DOHH2 (cell line): ENCODE data around the gene CDKAL1.

ENCODE experiments used
- H3F3A ChIP-seq: fragments of 200-600 bp; sonication (generic), shearing (Covaris generic); 2 replicates; pipeline ENCODE4 v1.6.0; 2016; ENCODE audit warnings: antibody characterized with exemption, mild to moderate bottlenecking; ENCODE audit not compliant: control insufficient read depth, insufficient read depth
- H3K27ac ChIP-seq: fragments of 200-600 bp; sonication (generic); 2 replicates; pipeline ENCODE4 v1.5.1; 2014; ENCODE audit warnings: low read depth, mild to moderate bottlenecking, low read length, moderate library complexity
- H3K27me3 ChIP-seq: fragments of 200-600 bp; sonication (generic); 2 replicates; pipeline ENCODE4 v1.6.1; 2014; ENCODE audit warnings: mild to moderate bottlenecking, low read length, mixed read lengths; ENCODE audit not compliant: control insufficient read depth
- H3K36me3 ChIP-seq: fragments of 200-600 bp; sonication (generic); 2 replicates; pipeline ENCODE4 v1.6.1; 2014; ENCODE audit warnings: mild to moderate bottlenecking, low read length, moderate library complexity, mixed read lengths; ENCODE audit not compliant: control insufficient read depth
- H3K4me1 ChIP-seq: fragments of 200-600 bp; sonication (generic); 2 replicates; pipeline ENCODE4 v1.6.1; 2014; ENCODE audit warnings: mild to moderate bottlenecking, low read length, mixed read lengths; ENCODE audit not compliant: control insufficient read depth
- H3K4me2 ChIP-seq: fragments of 200-600 bp; sonication (generic); 2 replicates; pipeline ENCODE4 v1.6.0; 2014; ENCODE audit warnings: mild to moderate bottlenecking, low read length, moderate library complexity
- H3K4me3 ChIP-seq: fragments of 200-600 bp; sonication (generic); 2 replicates; pipeline ENCODE4 v1.5.1; 2014; ENCODE audit warnings: mild to moderate bottlenecking, low read length, mixed read lengths
- H3K79me2 ChIP-seq: fragments of 200-600 bp; sonication (generic); 2 replicates; pipeline ENCODE4 v1.6.1; 2014; ENCODE audit warnings: mild to moderate bottlenecking, low read length, mixed read lengths; ENCODE audit not compliant: control insufficient read depth
- H3K9me2 ChIP-seq: fragments of 200-600 bp; sonication (generic); replicated peaks from 2 replicates; pipeline ENCODE4 v1.6.1; 2014; ENCODE audit warnings: mild to moderate bottlenecking, low read length, mixed read lengths; ENCODE audit not compliant: control insufficient read depth
- H3K9me3 ChIP-seq: fragments of 200-600 bp; sonication (generic); 2 replicates; pipeline ENCODE4 v1.6.1; 2014; ENCODE audit warnings: antibody characterized with exemption, low read length, mixed read lengths; ENCODE audit not compliant: control insufficient read depth, insufficient read depth
- H4K20me1 ChIP-seq: fragments of 200-600 bp; sonication (generic); 2 replicates; pipeline ENCODE4 v1.6.0; 2014; ENCODE audit warnings: low read depth, mild to moderate bottlenecking, antibody characterized with exemption, low read length, moderate library complexity; ENCODE audit not compliant: control insufficient read depth, insufficient read depth
- CTCF ChIP-seq: fragments of 200-600 bp; sonication (generic); IDR thresholded peaks from one replicate; pipeline ENCODE4 v1.5.1; 2014; ENCODE audit warnings: antibody characterized with exemption, mild to moderate bottlenecking, low read depth, low read length; ENCODE audit not compliant: poor library complexity, severe bottlenecking
- EZH2phosphoT487 ChIP-seq: fragments of 200-600 bp; sonication (generic); IDR thresholded peaks from 2 replicates; pipeline ENCODE4 v1.6.1; 2017; ENCODE audit warnings: borderline replicate concordance, mild to moderate bottlenecking, antibody characterized with exemption, low read length, moderate library complexity, mixed read lengths

The CDKAL1 gene

GRCh38 chr6:20812776-20813175, 278.5 kb downstream of the CDKAL1 start:
- no peak overlapping the region for H3K27ac ChIP-seq
- H3K4me3 ChIP-seq: no peak overlapping the region
- H3K9me2 ChIP-seq: no peaks in the 10 kb centered on the region
- H3K4me2 ChIP-seq: no peak overlapping the region
- no peaks in the 10 kb centered on the region for H3K79me2 ChIP-seq
- no peaks in the 10 kb centered on the region for H3K27me3 ChIP-seq
- H3F3A ChIP-seq: no peaks in the 10 kb centered on the region
- no peaks in the 10 kb centered on the region for H3K9me3 ChIP-seq
- H3K4me1 ChIP-seq: no peaks in the 10 kb centered on the region
- H4K20me1 ChIP-seq: no peaks in the 10 kb centered on the region
- H3K36me3 ChIP-seq: no peaks in the 10 kb centered on the region
- TF ChIP-seq CTCF (no peak), EZH2phosphoT487 (no peak)

- H3K36me3 ChIP-seq: no peaks in the 10 kb centered on the region
- H3K79me2 ChIP-seq: no peaks in the 10 kb centered on the region
- no peak overlapping the region for H3K27ac ChIP-seq
- no peaks in the 10 kb centered on the region for H3K4me1 ChIP-seq
- H4K20me1 ChIP-seq: no peaks in the 10 kb centered on the region
- no peaks in the 10 kb centered on the region for H3K9me2 ChIP-seq
- H3K4me3 ChIP-seq: no peak overlapping the region
- TF ChIP-seq EZH2phosphoT487: no peak
- no peak for TF ChIP-seq CTCF
- H3F3A ChIP-seq: no peaks in the 10 kb centered on the region
- H3K9me3 ChIP-seq: no peaks in the 10 kb centered on the region
- no peak overlapping the region for H3K4me2 ChIP-seq
- H3K27me3 ChIP-seq: no peaks in the 10 kb centered on the region
Measured at GRCh38 chr6:20814494-20814893, 280.2 kb downstream of the CDKAL1 start.

GRCh38 chr6:20816126-20816525, 281.9 kb downstream of the CDKAL1 start:
- TF ChIP-seq CTCF (no peak), EZH2phosphoT487 (no peak)
- no peaks in the 10 kb centered on the region for H4K20me1 ChIP-seq
- H3F3A ChIP-seq: no peaks in the 10 kb centered on the region
- no peak overlapping the region for H3K4me3 ChIP-seq
- H3K27ac ChIP-seq: no peak overlapping the region
- H3K27me3 ChIP-seq: no peaks in the 10 kb centered on the region
- H3K36me3 ChIP-seq: no peaks in the 10 kb centered on the region
- no peaks in the 10 kb centered on the region for H3K4me1 ChIP-seq
- H3K9me3 ChIP-seq: no peaks in the 10 kb centered on the region
- H3K4me2 ChIP-seq: no peak overlapping the region
- H3K9me2 ChIP-seq: no peaks in the 10 kb centered on the region
- H3K79me2 ChIP-seq: no peaks in the 10 kb centered on the region
